ENCODE measurements around the gene APOO.

Gene APOO

DNA sequence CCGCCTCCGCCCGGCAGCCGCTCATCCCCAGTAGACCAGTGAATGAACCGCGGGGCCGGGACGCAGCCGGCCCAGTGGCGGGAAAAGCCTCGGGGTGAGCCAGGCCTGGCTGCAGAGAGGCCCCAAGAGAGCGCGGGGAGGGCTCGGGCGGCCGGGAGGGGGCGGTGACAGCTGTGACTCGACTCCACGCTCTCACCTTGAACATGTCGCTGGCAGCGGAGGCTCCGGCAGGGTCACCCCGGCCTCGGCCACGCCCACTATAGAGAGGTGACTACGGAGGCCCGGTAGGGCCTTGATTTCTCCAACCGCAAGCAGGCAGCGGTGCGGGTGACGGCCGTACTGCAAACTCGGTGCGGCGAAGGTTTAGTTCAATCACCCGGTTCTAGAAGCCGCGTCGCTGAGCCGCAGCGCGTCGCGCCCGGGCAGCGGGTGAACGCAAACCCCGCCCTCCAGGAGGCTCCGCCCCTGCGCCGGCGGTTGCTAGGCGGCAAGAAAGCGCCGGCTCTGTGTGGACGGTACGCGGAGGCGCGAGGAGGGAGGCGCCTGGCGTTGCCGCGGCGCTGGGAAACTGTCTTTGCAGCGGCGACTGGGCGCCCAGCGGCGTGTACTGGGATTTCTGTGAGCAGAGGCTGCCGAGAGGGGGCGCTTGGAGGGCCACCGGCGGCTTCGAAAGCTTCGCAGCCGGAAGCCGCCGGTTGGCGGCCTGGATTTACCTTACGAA, at the start of gene APOO, which contains the start of gene CXorf58:
APOO (minus strand) TSS at position 441 of the 721 bp plus-strand sequence; CDS start at position 205, 236 bp downstream.
CXorf58 (plus strand) TSS at position 509 of the 721 bp plus-strand sequence. CDS start 2,297 bp downstream, outside the sequence.
- peak; percentile 90 for DNase-seq

- DNase-seq: no peak
These were observed 46.7 kb upstream of the APOO start for GRCh38 chrX:23954396-23954795.

DNA sequence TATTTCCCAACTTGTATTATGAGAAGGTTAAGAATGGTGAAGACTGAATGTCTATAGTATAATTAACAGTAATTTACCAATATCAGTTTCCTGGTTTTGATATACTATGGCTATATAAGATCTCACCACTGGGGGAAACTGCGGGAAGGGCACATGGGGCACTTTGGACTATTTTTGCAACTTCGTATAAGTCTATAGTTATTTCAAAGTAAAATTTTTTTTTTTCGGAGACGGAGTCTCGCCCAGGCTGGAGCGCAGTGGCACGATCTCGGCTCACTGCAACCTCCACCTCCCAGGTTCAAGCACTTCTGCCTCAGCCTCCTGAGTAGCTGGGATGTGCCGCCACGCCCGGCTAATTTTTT, 46.2 kb upstream of the APOO start:
- DNase-seq: no peak

DNA sequence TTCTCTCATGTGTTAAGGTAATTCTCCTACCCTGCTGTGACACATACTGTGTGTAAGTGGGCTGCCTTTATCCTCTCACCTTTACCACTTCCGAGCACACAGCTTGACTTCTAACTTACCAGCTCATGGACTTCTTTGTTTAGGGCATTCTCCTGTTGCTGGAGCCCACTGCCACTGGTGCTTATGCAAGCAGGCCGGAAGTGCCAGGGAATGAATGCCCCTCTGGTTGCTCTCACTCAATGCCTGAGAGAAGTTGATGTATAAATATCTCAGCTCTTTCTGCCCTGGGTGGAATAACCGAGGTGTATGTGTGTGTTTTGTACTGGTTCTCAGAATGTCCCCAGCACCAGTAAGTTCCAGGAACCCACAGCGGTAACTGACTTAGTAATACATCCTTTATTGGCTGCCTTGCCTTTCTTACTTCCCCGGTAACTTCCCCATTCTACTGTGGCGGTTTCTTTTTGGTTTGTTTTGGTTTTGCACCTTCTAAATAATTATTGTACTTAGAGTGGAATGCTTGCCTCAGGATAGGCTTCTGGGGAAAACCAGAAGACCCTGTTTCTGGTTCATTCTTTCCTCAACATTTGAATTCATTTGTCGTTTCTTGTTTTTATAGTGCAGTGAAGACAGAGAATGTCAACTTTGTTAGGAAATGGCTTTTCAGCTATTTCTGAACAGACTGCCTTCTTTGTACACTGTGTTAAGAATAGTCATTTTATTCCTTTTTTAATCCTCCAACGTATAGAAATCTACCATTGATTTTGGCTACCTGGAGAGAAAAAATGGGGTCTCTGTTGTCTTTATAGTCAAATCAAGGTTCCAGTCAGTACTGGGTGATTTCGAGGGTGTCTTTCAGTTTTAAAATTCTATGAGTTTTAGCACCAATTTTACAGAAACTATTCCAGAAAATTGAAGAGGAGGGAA, 45.5 kb upstream of the APOO start:
- no peak for DNase-seq

DNA sequence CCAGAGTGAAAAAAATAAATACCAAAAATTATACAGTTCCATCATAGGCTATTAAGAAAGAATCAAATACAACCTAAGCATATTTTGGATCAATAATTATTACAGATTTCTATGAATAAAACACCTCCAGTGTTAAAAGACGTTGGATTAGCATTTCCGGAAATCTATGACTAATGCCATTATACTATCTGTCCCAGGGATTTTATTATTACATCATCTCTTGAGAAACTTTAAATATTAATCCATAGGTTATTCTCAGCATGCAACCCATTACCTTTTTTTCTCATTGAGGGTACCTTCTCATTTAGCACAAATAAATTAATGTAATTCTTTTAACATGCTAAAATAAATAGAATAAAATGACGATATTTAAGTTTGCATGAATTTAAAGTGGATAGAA, 44.7 kb upstream of the APOO start:
- no peak for DNase-seq

DNA sequence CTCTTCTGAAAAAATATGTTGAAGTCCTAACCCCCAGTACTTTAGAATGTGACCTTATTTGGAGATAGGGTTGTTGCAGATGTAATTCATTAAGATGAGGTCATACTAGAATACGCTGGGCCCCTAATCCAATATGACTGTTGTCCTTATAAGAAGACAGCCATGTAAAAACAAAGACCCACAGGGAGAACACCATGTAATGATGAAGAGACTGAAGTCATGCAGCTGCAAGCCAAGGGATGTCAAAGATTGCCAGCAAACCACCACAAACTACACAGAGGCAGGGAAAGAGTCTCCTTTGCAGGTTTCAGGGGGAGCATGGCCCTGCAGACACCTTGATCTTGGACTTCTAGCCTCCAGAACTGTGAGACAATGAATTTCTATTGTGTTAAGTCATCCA, 37.5 kb upstream of the APOO start:
- no peak for DNase-seq

DNA sequence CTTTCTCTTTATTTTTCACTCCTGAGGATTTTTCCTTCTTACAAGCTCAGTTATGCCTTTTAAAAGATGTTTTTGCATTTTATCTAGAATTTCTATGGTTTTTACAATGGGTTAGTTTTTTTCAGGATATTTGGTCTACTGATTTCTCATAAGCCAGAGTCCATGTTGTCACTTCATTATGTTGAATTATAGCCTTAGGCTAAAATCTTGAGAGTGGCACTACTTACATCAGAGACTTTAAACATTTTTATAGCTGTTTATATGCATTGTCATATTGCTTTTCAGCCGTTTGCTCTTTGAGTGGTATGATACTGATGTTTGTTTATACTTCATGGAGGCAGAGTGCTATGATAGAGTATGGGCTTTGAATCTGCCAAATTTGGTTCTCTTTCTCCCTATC, 36.5 kb upstream of the APOO start:
- no peak for DNase-seq

DNA sequence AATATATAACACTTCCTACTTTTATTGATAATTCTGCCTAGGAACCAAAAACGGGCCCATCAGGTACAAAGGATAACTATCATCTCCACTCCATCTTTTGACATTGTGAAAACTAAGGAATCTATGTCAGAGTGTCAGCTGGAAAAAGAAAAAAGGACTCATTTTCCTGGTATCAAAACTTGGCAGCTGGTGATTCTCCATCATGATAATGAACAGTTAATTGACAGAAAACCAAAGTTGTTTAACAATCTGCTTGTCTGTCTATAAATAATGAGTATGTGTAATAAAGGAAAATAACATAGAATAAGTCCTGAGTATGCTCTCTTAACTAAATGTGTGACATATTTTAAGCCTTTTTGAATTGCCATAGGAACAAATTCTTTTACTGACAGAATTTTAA, 31.5 kb upstream of the APOO start:
- no peak for DNase-seq

DNA sequence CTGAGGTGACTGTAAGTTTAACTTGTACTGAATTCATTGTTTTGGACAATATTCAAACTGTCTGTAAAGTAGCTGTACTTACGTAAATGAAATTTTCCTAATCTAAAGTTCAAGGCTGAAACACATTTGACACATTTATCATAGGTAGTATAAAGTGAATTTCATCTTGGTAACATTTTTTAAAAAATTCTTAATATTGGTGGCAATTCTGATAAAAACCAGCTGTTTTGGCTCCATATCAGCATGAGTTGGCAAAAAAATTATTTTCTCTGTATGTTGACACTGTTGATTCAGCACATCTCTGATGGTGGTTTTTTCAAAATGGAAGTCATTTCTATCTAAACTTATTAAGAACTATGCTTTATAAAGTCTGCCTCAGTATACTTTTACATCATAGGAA, 31.0 kb upstream of the APOO start:
- DNase-seq: no peak

GRCh38 chrX:23937100-23937499, 29.4 kb upstream of the APOO start:
- no peak for DNase-seq

GRCh38 chrX:23936180-23936579, 28.4 kb upstream of the APOO start:
- DNase-seq: no peak

DNA sequence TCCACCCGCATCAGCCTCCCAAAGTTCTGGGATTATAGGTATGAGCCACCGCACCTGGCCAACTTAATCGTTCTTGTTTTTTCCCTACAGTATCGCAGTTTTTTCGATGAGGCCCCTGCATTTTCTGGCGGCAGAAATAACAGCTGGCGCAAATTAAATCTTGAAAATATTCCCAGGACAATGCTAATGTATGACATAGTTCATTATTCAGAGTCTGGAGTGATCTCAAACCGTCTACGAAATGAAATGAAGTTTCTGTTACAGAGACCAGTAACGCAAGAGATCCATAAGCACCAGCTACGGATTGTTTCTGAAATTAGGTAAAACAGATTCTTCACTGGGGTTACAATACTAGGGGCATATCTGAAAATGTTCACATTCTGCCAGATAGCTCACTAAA, 27.4 kb upstream of the APOO start:
- DNase-seq: no peak

GRCh38 chrX:23932046-23932445, 24.3 kb upstream of the APOO start:
- DNase-seq: no peak

- no peak for DNase-seq
These were observed 23.3 kb upstream of the APOO start for GRCh38 chrX:23930894-23931604.

DNA sequence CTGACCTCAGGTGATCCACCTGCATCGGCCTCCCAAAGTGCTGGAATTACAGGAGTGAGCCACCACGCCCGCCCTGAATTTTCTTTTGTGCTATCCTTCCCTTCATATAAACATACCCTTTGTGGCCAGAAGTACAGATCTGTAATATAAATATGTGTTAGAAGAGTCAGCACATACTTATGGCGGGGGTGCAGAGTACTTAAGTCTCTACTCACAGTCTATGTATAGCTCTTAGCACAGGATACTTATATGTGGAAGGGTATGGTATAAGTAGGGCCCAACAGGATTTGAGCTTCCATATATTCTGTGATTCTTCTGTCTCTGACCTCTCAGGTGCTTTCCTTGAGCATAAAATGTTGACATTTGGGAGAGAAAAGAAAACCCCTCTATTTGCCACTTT, 18.3 kb upstream of the APOO start:
- DNase-seq: no peak

GRCh38 chrX:23919706-23920320, 12.1 kb upstream of the APOO start:
- no peak for DNase-seq

- DNase-seq: no peak
These were observed 11.4 kb upstream of the APOO start for GRCh38 chrX:23919148-23919547.

- no peak for DNase-seq
These were observed 3.5 kb upstream of the APOO start for GRCh38 chrX:23911126-23911835.

DNA sequence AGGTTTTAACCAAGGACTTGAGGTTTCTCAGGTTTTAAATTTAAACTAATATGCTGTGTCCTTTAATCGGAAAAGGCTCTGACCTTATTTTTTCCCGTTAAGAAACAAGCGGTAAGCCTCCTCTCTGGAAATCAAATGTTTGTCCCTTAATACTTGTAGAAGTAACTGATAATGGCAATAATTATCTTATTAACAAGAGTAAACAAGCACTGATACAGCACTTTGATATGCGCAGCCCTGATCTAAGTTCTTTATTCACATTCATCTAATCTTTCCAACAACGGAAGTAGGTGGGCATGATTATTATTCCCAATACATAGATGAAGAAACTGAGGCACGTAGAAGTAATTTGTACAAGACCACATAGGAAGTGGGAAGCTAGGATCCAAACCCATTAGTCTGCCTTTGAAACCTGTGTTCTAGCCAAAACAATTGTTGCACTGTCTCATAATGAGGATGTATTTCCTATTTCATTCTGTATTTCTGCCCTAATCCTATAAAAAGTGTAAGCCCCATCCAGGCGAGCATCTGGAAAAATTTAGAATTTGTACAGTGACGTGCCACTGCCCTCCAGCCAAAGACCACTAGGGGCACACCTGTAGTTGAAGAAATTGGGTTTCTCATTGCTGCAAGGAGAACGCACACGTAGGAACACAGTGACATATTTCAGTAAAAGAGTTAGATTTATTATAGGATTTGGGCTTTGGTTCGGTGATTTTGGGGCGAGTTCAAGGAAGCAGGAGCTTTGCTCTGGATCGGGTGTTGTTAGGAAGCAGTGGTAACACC, 674 bp upstream of the APOO start:
- DNase-seq: no peak

- DNase-seq: no peak
These were observed 634 bp downstream of the APOO start for GRCh38 chrX:23907111-23907497.

DNA sequence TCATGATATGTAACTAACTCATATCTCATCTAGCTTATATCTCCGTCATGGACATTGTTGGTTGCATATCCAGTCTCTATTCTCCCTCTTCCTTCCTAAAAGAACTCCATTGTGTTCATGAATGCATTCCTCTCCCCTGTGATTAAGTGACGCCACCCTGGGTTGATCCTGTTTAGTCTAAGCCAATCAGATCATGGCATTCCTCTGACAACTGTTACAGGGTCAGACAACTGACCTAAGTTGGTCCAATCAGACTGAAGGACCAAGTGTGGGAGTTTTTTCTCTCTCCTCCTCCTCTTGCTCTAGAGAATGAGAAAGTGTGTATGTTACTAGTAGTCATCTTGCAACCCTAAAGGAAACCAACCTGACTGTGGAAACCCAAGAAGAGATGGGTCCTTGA, 3.6 kb downstream of the APOO start:
- DNase-seq: no peak

DNA sequence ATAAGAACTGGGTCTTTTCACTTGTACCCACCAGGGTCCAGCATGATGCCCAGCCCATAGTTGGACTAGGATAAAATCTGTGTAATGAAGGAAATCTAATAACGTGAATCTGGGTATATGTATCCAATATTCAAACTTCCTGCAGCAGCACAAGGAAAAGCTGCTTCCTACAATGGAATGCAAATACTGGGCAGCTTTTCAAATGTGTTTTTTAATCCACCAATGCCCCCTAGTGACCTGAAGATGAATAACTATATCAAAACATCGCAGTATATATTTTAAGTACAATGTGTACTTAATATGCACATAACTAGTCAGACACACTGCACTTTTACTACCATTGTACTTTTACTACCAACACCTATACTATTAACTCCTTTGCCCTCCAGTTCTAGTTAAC, 5.3 kb downstream of the APOO start:
- DNase-seq: peak; percentile 54

Data from HCEC 1CT (cell line).